ENCODE results near the gene HSD17B3.
A peak's percentile ranks its signal among the peaks of the same experiment; 100 is the strongest.
"Not testable (repeated sequence)": the region's sequence is repeated elsewhere in the genome, so short reads cannot be mapped to it uniquely, and the experiment has no call there.

The HSD17B3 gene

DNA sequence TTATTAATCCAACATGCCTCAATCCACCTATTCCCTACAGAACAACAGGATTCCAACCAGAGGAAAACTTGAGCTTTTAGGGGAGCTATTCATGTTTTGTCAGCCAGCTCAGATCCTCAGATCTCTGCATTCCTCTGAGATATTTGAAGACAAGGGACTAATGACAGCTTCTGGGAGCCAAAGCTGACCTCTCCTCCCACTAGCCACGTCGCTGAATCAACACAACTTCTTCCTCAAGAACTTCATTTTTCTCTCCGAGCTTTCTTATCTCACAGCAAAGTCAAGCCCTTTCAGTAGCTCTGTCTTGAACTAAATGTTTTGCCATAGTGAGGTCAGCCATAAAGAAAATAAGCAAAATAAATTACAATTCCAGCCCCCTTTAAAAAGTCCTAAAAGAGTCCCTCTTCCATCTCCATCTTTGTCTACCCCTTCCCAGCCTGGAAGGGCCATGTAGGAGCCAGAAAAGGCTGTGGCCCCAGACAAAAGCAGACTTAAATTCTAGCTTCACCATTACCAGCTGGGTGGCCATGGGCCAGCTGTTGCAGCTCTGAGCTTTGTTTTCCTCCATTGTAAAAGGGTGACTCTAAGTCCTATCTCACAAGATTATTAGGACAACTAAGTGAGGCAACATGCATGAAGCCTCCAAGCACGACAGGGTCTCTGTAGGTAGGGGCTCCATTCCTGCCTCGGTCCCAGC, 65.0 kb downstream of the HSD17B3 start:
- H3K9ac ChIP-seq (ENCODE audit: low read depth, low read length): no peak overlapping the region
- no peaks in the 10 kb centered on the region for H3K9me3 ChIP-seq (ENCODE audit: control insufficient read depth, insufficient read depth, low read length)
- no peak overlapping the region for H3K4me3 ChIP-seq (ENCODE audit: low read depth, low read length)
- no peaks in the 10 kb centered on the region for H3K36me3 ChIP-seq (ENCODE audit: control insufficient read depth, insufficient read depth, low read length)
- H3K4me1 ChIP-seq (ENCODE audit: control insufficient read depth, insufficient read depth, low read length): no peaks in the 10 kb centered on the region
- H3K27ac ChIP-seq (ENCODE audit: low read depth, low read length): no peak overlapping the region
- H3K27me3 ChIP-seq (ENCODE audit: control insufficient read depth, insufficient read depth, low read length): no peaks in the 10 kb centered on the region

DNA sequence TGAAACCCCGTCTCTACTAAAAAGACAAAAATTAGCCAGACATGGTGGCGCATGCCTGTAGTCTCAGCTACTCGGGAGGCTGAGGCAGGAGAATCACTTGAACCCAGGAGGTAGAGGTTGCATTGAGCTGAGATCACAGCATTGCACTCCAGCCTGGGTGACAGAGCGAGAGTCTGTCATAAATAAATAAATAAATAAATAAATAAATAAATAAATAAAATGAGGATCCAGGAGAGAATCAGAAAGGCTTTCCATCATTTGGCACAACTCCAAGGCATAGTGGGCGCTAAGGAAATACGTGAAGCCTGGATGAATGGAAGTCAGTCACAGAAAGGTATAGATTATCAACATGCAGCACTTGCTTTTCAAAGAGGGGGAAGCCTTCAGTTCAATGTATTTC, 65.6 kb downstream of the HSD17B3 start:
- not testable (repeated sequence) for H3K4me1 ChIP-seq (ENCODE audit: control insufficient read depth, insufficient read depth, low read length); H3K27ac ChIP-seq (ENCODE audit: low read depth, low read length); H3K27me3 ChIP-seq (ENCODE audit: control insufficient read depth, insufficient read depth, low read length); H3K9ac ChIP-seq (ENCODE audit: low read depth, low read length); H3K36me3 ChIP-seq (ENCODE audit: control insufficient read depth, insufficient read depth, low read length); H3K4me3 ChIP-seq (ENCODE audit: low read depth, low read length); H3K9me3 ChIP-seq (ENCODE audit: control insufficient read depth, insufficient read depth, low read length)

DNA sequence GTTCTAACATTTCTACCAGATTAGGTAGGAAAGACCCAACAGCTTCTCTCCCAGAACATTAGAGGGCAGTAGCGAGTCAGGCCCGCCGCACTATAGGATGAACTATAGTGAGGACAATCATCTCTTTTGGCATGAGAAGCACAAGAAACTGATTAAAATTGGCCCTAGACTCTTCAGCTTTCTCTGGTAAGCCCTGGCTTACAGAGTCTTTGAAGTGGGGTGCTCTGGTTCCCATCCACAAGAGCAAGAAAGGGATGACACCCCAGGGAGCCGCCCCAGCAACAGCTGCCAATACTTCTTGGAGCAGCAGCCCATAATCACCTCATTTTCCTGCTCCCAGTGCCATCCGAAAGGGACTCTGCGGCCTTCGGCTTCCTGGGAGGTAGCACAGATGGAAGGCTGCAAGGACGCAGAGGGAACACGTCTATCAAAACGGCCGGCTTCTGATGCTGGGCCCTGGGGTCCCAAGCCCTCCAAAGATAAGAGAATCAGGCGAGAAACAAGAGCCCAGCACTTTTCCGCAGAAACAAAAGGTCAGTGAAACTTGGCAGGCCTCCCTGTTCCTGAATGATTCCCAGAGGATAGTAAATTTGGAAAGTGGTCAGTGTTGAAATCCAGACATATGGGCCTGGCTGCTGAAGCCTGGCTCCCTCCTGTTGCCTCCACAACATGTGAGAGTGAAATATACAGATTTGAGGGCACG, 69.3 kb downstream of the HSD17B3 start:
- H3K4me3 ChIP-seq (ENCODE audit: low read depth, low read length): no peak overlapping the region
- H3K9me3 ChIP-seq (ENCODE audit: control insufficient read depth, insufficient read depth, low read length): no peaks in the 10 kb centered on the region
- no peaks in the 10 kb centered on the region for H3K4me1 ChIP-seq (ENCODE audit: control insufficient read depth, insufficient read depth, low read length)
- H3K27ac ChIP-seq (ENCODE audit: low read depth, low read length): no peak overlapping the region
- no peaks in the 10 kb centered on the region for H3K36me3 ChIP-seq (ENCODE audit: control insufficient read depth, insufficient read depth, low read length)
- no peaks in the 10 kb centered on the region for H3K27me3 ChIP-seq (ENCODE audit: control insufficient read depth, insufficient read depth, low read length)
- H3K9ac ChIP-seq (ENCODE audit: low read depth, low read length): no peak overlapping the region

DNA sequence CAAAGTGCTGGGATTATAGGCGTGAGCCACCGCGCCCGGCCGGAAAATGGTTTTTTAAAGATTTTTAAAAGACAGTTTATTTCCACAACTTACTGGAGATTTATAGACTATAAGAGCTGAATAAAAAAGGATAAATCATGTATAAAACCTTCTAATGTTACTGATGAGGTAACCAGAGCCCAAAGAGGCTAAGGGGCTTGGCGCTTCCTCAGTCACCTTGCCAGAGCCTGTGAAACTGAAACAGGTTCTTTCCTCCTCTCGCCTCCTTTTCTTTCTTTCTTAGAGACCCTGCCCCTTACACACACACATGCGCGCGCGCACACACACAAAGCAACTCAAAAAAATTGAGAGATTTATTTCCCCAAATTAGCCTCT, 69.8 kb downstream of the HSD17B3 start:
- no peaks in the 10 kb centered on the region for H3K4me1 ChIP-seq (ENCODE audit: control insufficient read depth, insufficient read depth, low read length)
- no peak overlapping the region for H3K27ac ChIP-seq (ENCODE audit: low read depth, low read length)
- no peaks in the 10 kb centered on the region for H3K36me3 ChIP-seq (ENCODE audit: control insufficient read depth, insufficient read depth, low read length)
- no peaks in the 10 kb centered on the region for H3K27me3 ChIP-seq (ENCODE audit: control insufficient read depth, insufficient read depth, low read length)
- H3K4me3 ChIP-seq (ENCODE audit: low read depth, low read length): no peak overlapping the region
- H3K9me3 ChIP-seq (ENCODE audit: control insufficient read depth, insufficient read depth, low read length): no peaks in the 10 kb centered on the region
- H3K9ac ChIP-seq (ENCODE audit: low read depth, low read length): no peak overlapping the region

DNA sequence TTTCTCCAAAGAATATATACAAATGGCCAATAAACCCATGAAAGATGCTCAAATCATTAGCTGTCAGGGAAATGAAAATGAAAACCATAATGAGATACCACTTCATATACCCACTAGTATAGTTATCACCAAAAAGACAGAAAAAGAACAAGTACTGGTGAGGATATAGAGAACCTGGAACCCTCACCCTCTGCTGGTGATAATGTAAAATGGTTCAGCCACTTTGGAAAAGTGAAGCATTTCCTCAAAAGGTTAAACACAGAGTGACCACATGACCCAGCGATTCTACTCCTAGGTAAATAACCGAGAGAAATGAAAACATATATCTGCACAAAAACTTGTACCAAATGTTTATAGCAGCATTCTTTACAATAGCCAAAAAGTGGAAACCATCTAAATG, 72.0 kb downstream of the HSD17B3 start:
- Histone ChIP-seq H3K9ac (ENCODE audit: low read depth, low read length) (no peak overlapping the region), H3K9me3 (ENCODE audit: control insufficient read depth, insufficient read depth, low read length) (no peaks in the 10 kb centered on the region), H3K27me3 (ENCODE audit: control insufficient read depth, insufficient read depth, low read length) (no peaks in the 10 kb centered on the region), H3K4me1 (ENCODE audit: control insufficient read depth, insufficient read depth, low read length) (no peaks in the 10 kb centered on the region), H3K27ac (ENCODE audit: low read depth, low read length) (no peak overlapping the region), H3K4me3 (ENCODE audit: low read depth, low read length) (no peak overlapping the region), H3K36me3 (ENCODE audit: control insufficient read depth, insufficient read depth, low read length) (no peaks in the 10 kb centered on the region)

DNA sequence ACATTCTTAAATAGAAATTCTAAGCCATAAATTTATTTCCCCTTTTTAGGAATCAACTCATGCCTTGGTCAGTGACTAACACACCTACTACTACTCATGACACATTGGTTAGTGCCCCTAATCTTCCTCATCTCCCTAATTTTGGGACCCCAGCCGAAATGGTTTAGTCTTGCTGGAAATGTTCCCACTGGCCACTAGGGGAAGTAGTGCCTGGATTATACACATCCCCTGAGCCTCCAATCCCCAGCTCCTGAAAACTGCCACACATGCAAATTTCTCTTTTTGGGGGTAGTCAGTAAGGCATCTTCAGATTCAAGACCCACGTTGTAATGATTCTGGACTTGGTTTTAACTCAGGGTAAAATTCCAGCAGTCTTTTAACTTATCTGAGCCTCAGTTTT, 79.8 kb downstream of the HSD17B3 start:
- peaks cover 4% of the 10 kb centered on the region; the same call in 1 of the 2 replicates for H3K27me3 ChIP-seq (ENCODE audit: control insufficient read depth, insufficient read depth, low read length)
- H3K9me3 ChIP-seq (ENCODE audit: control insufficient read depth, insufficient read depth, low read length): peaks cover 6% of the 10 kb centered on the region
- no peaks in the 10 kb centered on the region for H3K36me3 ChIP-seq (ENCODE audit: control insufficient read depth, insufficient read depth, low read length)
- no peak overlapping the region for H3K27ac ChIP-seq (ENCODE audit: low read depth, low read length)
- no peak overlapping the region for H3K4me3 ChIP-seq (ENCODE audit: low read depth, low read length)
- H3K9ac ChIP-seq (ENCODE audit: low read depth, low read length): no peak overlapping the region
- H3K4me1 ChIP-seq (ENCODE audit: control insufficient read depth, insufficient read depth, low read length): peaks cover 6% of the 10 kb centered on the region; the same call in 1 of the 2 replicates

DNA sequence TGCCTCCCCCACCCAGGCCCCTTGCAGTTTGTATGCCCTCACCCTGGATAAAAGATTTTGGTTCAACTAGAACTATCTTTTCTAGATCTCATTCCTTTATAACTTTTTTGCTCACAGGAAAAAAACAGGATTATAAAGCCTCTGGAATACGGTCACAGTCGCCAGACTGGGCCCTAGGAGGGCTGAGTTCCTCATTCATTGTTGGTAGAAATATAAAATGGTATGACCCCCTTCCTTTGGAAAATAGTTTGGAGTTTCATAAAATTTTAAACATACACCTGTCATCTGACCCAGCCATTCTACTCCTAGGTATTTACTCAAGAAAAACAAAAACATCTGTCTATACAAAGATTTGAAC, 82.1 kb downstream of the HSD17B3 start:
- H3K4me1 ChIP-seq (ENCODE audit: control insufficient read depth, insufficient read depth, low read length): peaks cover 9% of the 10 kb centered on the region; the same call in 1 of the 2 replicates
- no peak overlapping the region for H3K9ac ChIP-seq (ENCODE audit: low read depth, low read length)
- no peak overlapping the region for H3K27ac ChIP-seq (ENCODE audit: low read depth, low read length)
- peaks cover 6% of the 10 kb centered on the region for H3K9me3 ChIP-seq (ENCODE audit: control insufficient read depth, insufficient read depth, low read length)
- H3K4me3 ChIP-seq (ENCODE audit: low read depth, low read length): no peak overlapping the region
- H3K36me3 ChIP-seq (ENCODE audit: control insufficient read depth, insufficient read depth, low read length): no peaks in the 10 kb centered on the region
- peaks cover 10% of the 10 kb centered on the region for H3K27me3 ChIP-seq (ENCODE audit: control insufficient read depth, insufficient read depth, low read length)

DNA sequence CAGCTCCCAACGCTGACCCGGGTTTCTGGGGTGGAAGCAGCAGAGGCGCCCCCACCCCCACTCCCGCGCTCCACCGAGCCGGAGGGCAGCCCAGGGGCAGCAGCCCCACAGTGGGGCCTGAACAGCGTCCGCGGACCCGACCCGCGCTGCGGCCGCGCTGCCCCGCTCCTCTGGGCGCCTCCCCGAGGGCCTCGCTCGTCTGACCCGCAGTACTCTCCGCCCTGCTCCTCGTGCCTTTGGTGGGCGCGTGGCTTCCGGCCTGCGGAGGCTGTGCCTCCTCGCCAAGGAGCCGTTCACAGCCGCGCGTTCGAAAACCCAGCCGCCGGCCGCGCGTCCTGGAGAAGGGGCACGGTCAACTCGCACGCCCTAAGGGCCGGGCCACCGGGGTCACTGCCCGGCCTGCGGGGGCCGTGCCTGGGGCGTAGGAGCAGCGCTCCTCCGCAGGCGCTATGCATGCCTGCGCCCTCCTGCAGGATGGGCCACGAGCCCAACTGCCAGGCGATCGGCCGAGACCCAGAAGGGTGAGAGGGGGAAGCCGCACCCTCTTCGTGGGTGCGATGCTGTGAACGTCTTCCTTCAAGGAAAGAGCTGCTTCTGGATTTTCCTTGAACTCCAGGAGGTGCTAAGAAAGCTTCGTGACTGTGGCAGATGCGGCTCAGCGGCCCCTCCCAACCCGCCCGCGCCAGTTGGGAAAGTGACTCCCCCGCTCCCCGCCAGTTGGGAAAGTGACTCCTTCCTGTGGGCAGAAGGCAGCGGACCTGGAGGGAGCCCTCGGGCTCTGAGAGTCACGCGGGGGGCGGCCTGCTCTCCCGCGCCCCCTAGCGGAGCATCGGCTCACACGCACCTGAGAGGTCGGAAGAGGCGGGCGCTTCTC, 82.7 kb downstream of the HSD17B3 start:
- Histone ChIP-seq H3K27me3 (ENCODE audit: control insufficient read depth, insufficient read depth, low read length) (peaks cover 10% of the 10 kb centered on the region), H3K4me1 (ENCODE audit: control insufficient read depth, insufficient read depth, low read length) (peaks cover 15% of the 10 kb centered on the region; the same call in 1 of the 2 replicates), H3K27ac (ENCODE audit: low read depth, low read length) (no peak overlapping the region), H3K4me3 (ENCODE audit: low read depth, low read length) (no peak overlapping the region), H3K9me3 (ENCODE audit: control insufficient read depth, insufficient read depth, low read length) (peaks cover 3% of the 10 kb centered on the region), H3K9ac (ENCODE audit: low read depth, low read length) (no peak overlapping the region), H3K36me3 (ENCODE audit: control insufficient read depth, insufficient read depth, low read length) (no peaks in the 10 kb centered on the region)

DNA sequence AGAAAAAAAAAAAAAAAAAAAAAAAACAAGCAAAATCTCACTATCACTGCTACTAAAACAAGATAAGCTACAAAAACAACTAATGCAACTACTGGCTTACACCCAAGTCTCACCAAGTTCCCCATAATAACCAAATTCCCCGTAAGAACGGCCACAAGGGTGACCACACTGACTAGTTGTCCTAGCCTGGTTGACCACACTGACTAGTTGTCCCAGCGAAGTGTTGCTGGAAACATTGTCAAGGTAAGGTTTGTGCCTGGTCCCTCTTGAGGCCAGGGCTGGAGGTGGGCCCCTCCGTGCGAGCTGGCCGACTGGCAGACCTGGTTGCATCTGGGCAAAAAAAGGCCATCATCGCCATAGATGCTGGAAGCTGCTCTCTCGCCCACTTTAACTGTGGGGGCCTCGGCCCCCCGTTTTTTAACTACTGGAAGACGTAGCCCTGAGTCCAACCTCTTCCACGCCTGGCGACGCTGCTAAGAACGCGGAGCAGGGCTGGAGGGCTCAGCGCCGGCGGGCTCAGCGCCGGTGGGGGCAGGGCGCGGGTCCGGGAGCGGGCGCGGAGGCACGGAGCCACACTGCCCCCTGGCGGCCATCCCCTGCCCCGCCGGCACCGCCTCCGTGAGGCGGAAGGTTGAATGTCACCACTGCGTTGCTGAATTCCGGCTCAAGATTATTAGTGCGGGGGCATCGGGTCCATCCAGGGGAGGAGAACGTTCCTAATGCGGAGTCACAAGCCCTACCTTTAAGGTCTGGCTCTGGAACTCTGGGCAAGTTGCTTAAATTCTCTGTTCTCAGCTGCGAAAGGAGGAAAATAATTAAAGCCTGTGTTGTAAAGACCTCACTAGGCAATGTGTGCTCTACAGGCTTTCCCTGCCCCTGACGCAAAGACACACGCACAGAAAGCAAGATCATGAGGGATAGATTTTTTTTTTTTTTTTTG, 84.0 kb downstream of the HSD17B3 start:
- Histone ChIP-seq H3K9ac (ENCODE audit: low read depth, low read length) (peak overlapping the region; percentile 42; the same call in 1 of the 2 replicates), H3K36me3 (ENCODE audit: control insufficient read depth, insufficient read depth, low read length) (no peaks in the 10 kb centered on the region), H3K27ac (ENCODE audit: low read depth, low read length) (no peak overlapping the region), H3K4me1 (ENCODE audit: control insufficient read depth, insufficient read depth, low read length) (peaks cover 16% of the 10 kb centered on the region; the same call in 1 of the 2 replicates), H3K9me3 (ENCODE audit: control insufficient read depth, insufficient read depth, low read length) (no peaks in the 10 kb centered on the region), H3K27me3 (ENCODE audit: control insufficient read depth, insufficient read depth, low read length) (peaks cover 10% of the 10 kb centered on the region), H3K4me3 (ENCODE audit: low read depth, low read length) (peak overlapping the region; percentile 52)

DNA sequence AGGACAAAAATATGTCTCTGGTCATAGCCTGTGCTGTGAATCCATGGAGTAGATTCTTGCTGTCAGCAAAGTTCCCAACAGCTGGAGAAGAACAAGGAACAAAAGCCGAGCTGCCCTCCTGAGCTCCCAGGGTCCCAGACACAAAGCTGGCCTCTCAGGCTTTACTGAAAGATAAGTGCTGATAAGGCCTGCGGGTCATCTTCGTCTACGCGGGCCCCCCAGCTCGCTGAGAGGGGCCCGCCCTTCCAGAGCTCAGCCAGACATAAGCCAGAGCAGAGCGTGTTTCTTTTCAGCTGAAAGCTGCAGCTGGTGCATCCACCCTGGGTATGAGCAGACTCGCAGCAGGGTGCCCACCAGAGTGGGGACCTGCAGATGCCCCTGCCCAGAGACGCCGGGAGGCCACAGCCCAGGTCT, 84.7 kb downstream of the HSD17B3 start:
- H3K27me3 ChIP-seq (ENCODE audit: control insufficient read depth, insufficient read depth, low read length): peaks cover 10% of the 10 kb centered on the region
- H3K9ac ChIP-seq (ENCODE audit: low read depth, low read length): no peak overlapping the region
- H3K9me3 ChIP-seq (ENCODE audit: control insufficient read depth, insufficient read depth, low read length): no peaks in the 10 kb centered on the region
- peaks cover 16% of the 10 kb centered on the region; the same call in 1 of the 2 replicates for H3K4me1 ChIP-seq (ENCODE audit: control insufficient read depth, insufficient read depth, low read length)
- no peak overlapping the region for H3K27ac ChIP-seq (ENCODE audit: low read depth, low read length)
- H3K4me3 ChIP-seq (ENCODE audit: low read depth, low read length): no peak overlapping the region
- H3K36me3 ChIP-seq (ENCODE audit: control insufficient read depth, insufficient read depth, low read length): no peaks in the 10 kb centered on the region

Measured in HUES48 (cell line).